BLaER1 (cell line): Measurements from ENCODE around the gene ST8SIA5.
A peak's percentile ranks its signal among the peaks of the same experiment; 100 is the strongest.
"Not testable (repeated sequence)": the region's sequence is repeated elsewhere in the genome, so short reads cannot be mapped to it uniquely, and the experiment has no call there.

Source experiments
- H3K27ac ChIP-seq: shearing (Covaris generic); formaldehyde crosslinking; 2 replicates; pipeline ENCODE4 v1.8.1; 2022
- H3K27me3 ChIP-seq: shearing (Covaris generic); formaldehyde crosslinking; 2 replicates; pipeline ENCODE4 v1.8.1; 2022
- H3K36me3 ChIP-seq: shearing (Covaris generic); formaldehyde crosslinking; 2 replicates; pipeline ENCODE4 v1.8.1; 2022
- H3K4me1 ChIP-seq: shearing (Covaris generic); formaldehyde crosslinking; 2 replicates; pipeline ENCODE4 v1.8.1; 2022
- H3K4me2 ChIP-seq: shearing (Covaris generic); formaldehyde crosslinking; 2 replicates; pipeline ENCODE4 v1.8.1; 2022
- H3K4me3 ChIP-seq: shearing (Covaris generic); formaldehyde crosslinking; 2 replicates; pipeline ENCODE4 v1.8.1; 2022
- H3K9ac ChIP-seq: shearing (Covaris generic); formaldehyde crosslinking; 2 replicates; pipeline ENCODE4 v1.8.1; 2022
- H3K9me3 ChIP-seq: shearing (Covaris generic); formaldehyde crosslinking; 2 replicates; pipeline ENCODE4 v1.8.1; 2022
- H4K20me1 ChIP-seq: shearing (Covaris generic); formaldehyde crosslinking; 2 replicates; pipeline ENCODE4 v1.8.1; 2022
- Cebpa-rat ChIP-seq: shearing (Covaris generic); IDR thresholded peaks from 2 replicates; pipeline ENCODE4 v1.8.1; 2022

Gene ST8SIA5

GRCh38 chr18:46756559-46757201 lies at the start of gene ST8SIA5:
ST8SIA5 (minus strand) TSS chr18:46757053; CDS start chr18:46756508, 545 bp downstream.
- no peaks in the 10 kb centered on the region for H4K20me1 ChIP-seq
- peaks cover 30% of the 10 kb centered on the region for H3K4me1 ChIP-seq
- H3K4me3 ChIP-seq, result peak within 1 kb of the TSS; percentile 72
- 0 out of 2 replicates have a peak, but pooled peaks cover 3% of the 10 kb centered on the region for H3K36me3 ChIP-seq
- H3K27me3 ChIP-seq, result no peaks in the 10 kb centered on the region
- H3K9me3 ChIP-seq, result peaks cover 24% of the 10 kb centered on the region
- TF ChIP-seq Cebpa-rat, result no peak
- H3K27ac ChIP-seq, result peak within 1 kb of the TSS; percentile 65
- H3K4me2 ChIP-seq, result peak within 1 kb of the TSS; percentile 79
- H3K9ac ChIP-seq, result peak within 1 kb of the TSS; percentile 74

- not testable (repeated sequence) for H3K27me3 ChIP-seq, H3K9ac ChIP-seq, H3K27ac ChIP-seq, H3K4me3 ChIP-seq, H3K9me3 ChIP-seq, H3K36me3 ChIP-seq, H4K20me1 ChIP-seq
- Histone ChIP-seq H3K4me1 (peaks cover 32% of the 10 kb centered on the region), H3K4me2 (peak overlapping the region; percentile 36)
- peak; percentile 98 for TF ChIP-seq Cebpa-rat
Measured at GRCh38 chr18:46795945-46796344, 39.1 kb upstream of the ST8SIA5 start.

- H3K4me1 ChIP-seq, result peaks cover 32% of the 10 kb centered on the region
- H3K9me3 ChIP-seq, result peaks cover 7% of the 10 kb centered on the region
- no peak for TF ChIP-seq Cebpa-rat
- H3K27me3 ChIP-seq, result no peaks in the 10 kb centered on the region
- no peaks in the 10 kb centered on the region for H3K36me3 ChIP-seq
- no peak overlapping the region for H3K4me3 ChIP-seq
- H3K4me2 ChIP-seq, result peak overlapping the region; percentile 53; the same call in 1 of the 2 replicates
- no peak overlapping the region for H3K9ac ChIP-seq
- H3K27ac ChIP-seq, result no peak overlapping the region
- H4K20me1 ChIP-seq, result no peaks in the 10 kb centered on the region
Measured at GRCh38 chr18:46794607-46795006, 37.8 kb upstream of the ST8SIA5 start.

- Histone ChIP-seq H3K9me3 (peaks cover 9% of the 10 kb centered on the region), H4K20me1 (no peaks in the 10 kb centered on the region), H3K27me3 (no peaks in the 10 kb centered on the region), H3K4me3 (no peak overlapping the region), H3K4me1 (peaks cover 32% of the 10 kb centered on the region), H3K9ac (no peak overlapping the region), H3K27ac (no peak overlapping the region), H3K36me3 (no peaks in the 10 kb centered on the region), H3K4me2 (peak overlapping the region; percentile 53)
- no peak for TF ChIP-seq Cebpa-rat
Measured at GRCh38 chr18:46793565-46793964, 36.7 kb upstream of the ST8SIA5 start.

GRCh38 chr18:46789088-46789487 lies 32.2 kb upstream of the ST8SIA5 start:
- Histone ChIP-seq H3K4me1 (peaks cover 7% of the 10 kb centered on the region), H3K4me3 (no peak overlapping the region), H3K27ac (no peak overlapping the region), H3K9me3 (peaks cover 22% of the 10 kb centered on the region), H4K20me1 (no peaks in the 10 kb centered on the region), H3K4me2 (no peak overlapping the region), H3K9ac (no peak overlapping the region), H3K36me3 (no peaks in the 10 kb centered on the region), H3K27me3 (no peaks in the 10 kb centered on the region)
- TF ChIP-seq Cebpa-rat, result no peak

GRCh38 chr18:46787674-46788073 lies 30.8 kb upstream of the ST8SIA5 start:
- TF ChIP-seq Cebpa-rat, result no peak
- no peak overlapping the region for H3K9ac ChIP-seq
- no peaks in the 10 kb centered on the region for H4K20me1 ChIP-seq
- no peaks in the 10 kb centered on the region for H3K4me1 ChIP-seq
- H3K27ac ChIP-seq, result no peak overlapping the region
- no peak overlapping the region for H3K4me2 ChIP-seq
- H3K36me3 ChIP-seq, result no peaks in the 10 kb centered on the region
- H3K27me3 ChIP-seq, result no peaks in the 10 kb centered on the region
- peaks cover 26% of the 10 kb centered on the region for H3K9me3 ChIP-seq
- H3K4me3 ChIP-seq, result no peak overlapping the region

- no peak for TF ChIP-seq Cebpa-rat
- Histone ChIP-seq H3K27me3 (no peaks in the 10 kb centered on the region), H3K9me3 (peaks cover 5% of the 10 kb centered on the region), H3K27ac (peak overlapping the region; percentile 75), H3K9ac (peak overlapping the region; percentile 53; the same call in 1 of the 2 replicates), H3K4me1 (peaks cover 59% of the 10 kb centered on the region), H3K4me2 (peak overlapping the region; percentile 79), H3K36me3 (no peaks in the 10 kb centered on the region), H3K4me3 (no peak overlapping the region), H4K20me1 (no peaks in the 10 kb centered on the region)
Measured at GRCh38 chr18:46772357-46772756, 15.5 kb upstream of the ST8SIA5 start.

GRCh38 chr18:46771141-46771540 lies 14.3 kb upstream of the ST8SIA5 start:
- Histone ChIP-seq H3K4me3 (no peak overlapping the region), H3K27ac (peak overlapping the region; percentile 75), H3K4me1 (peaks cover 55% of the 10 kb centered on the region), H3K4me2 (peak overlapping the region; percentile 79), H3K9ac (peak overlapping the region; percentile 53; the same call in 1 of the 2 replicates), H3K9me3 (no peaks in the 10 kb centered on the region), H3K27me3 (no peaks in the 10 kb centered on the region), H3K36me3 (no peaks in the 10 kb centered on the region), H4K20me1 (no peaks in the 10 kb centered on the region)
- no peak for TF ChIP-seq Cebpa-rat

- no peak for TF ChIP-seq Cebpa-rat
- H3K9ac ChIP-seq, result no peak overlapping the region; the same call in 1 of the 2 replicates
- H3K27me3 ChIP-seq, result no peaks in the 10 kb centered on the region
- H3K4me3 ChIP-seq, result no peak overlapping the region
- 0 out of 2 replicates have a peak overlapping the region, but pooled peaks have one; percentile 75 for H3K27ac ChIP-seq
- H3K36me3 ChIP-seq, result no peaks in the 10 kb centered on the region
- peak overlapping the region; percentile 79 for H3K4me2 ChIP-seq
- H3K9me3 ChIP-seq, result no peaks in the 10 kb centered on the region
- H4K20me1 ChIP-seq, result no peaks in the 10 kb centered on the region
- peaks cover 54% of the 10 kb centered on the region for H3K4me1 ChIP-seq
Measured at GRCh38 chr18:46770708-46771107, 13.9 kb upstream of the ST8SIA5 start.

- H3K27ac ChIP-seq, result no peak overlapping the region
- no peaks in the 10 kb centered on the region for H3K27me3 ChIP-seq
- no peaks in the 10 kb centered on the region for H3K36me3 ChIP-seq
- H3K9me3 ChIP-seq, result no peaks in the 10 kb centered on the region
- no peak overlapping the region for H3K9ac ChIP-seq
- H3K4me2 ChIP-seq, result no peak overlapping the region
- H3K4me3 ChIP-seq, result no peak overlapping the region
- peaks cover 50% of the 10 kb centered on the region for H3K4me1 ChIP-seq
- no peak for TF ChIP-seq Cebpa-rat
- no peaks in the 10 kb centered on the region for H4K20me1 ChIP-seq
Measured at GRCh38 chr18:46768166-46768921, 11.5 kb upstream of the ST8SIA5 start.
